Gastrocnemius medialis (tissue), 4 donors: ENCODE data around the gene SYDE2. TPM values are rescaled to one million over a fixed set of nuclear protein-coding genes. Genes with fewer than 3 reads are reported as not detected.

Experiments
- ATAC-seq, 2 donors: fragments of 150-250 bp; one replicate each; pipeline ENCODE4 v1.9.1; 2016
- DNase-seq, 2 donors: peaks; one replicate each; pipeline ENCODE4 v3.0.0-alpha.2; 2019
- H3K27ac ChIP-seq, 4 donors: fragments of 200-600 bp; sonication (generic); 1 replicate in 1 of 4; 2 replicates in 3 of 4; pipeline ENCODE4 v1.5.1; 2016 to 2018; ENCODE audit warnings: mild to moderate bottlenecking in 2 of 4, moderate library complexity in 1 of 4
- H3K27me3 ChIP-seq, 3 donors: fragments of 200-600 bp; sonication (generic) in 2 of 3; 1 replicate in 1 of 3; 2 replicates in 2 of 3; pipeline versions ENCODE4 v1.5.1 to v1.6.0; 2016 to 2019; ENCODE audit warnings: mild to moderate bottlenecking in 1 of 3, moderate library complexity in 1 of 3
- H3K36me3 ChIP-seq, 2 donors: fragments of 200-600 bp; sonication (generic) in 1 of 2; one replicate each; pipeline ENCODE4 v1.5.1; 2017 to 2018
- H3K4me1 ChIP-seq, 2 donors: fragments of 200-600 bp; sonication (generic) in 1 of 2; one replicate each; pipeline ENCODE4 v1.5.1; 2016 to 2017; ENCODE audit warnings: mild to moderate bottlenecking in 2 of 2
- H3K4me3 ChIP-seq, 4 donors: fragments of 200-600 bp; sonication (generic) in 3 of 4; 1 replicate in 1 of 4; 2 replicates in 3 of 4; pipeline ENCODE4 v1.5.1; 2016 to 2019; ENCODE audit warnings: mild to moderate bottlenecking in 2 of 4
- H3K9me3 ChIP-seq, 3 donors: fragments of 200-600 bp; sonication (generic) in 2 of 3; 1 replicate in 1 of 3; 2 replicates in 2 of 3; pipeline ENCODE4 v1.5.1; 2016 to 2019
- POLR2A ChIP-seq, 2 donors: fragments of 450-650 bp; IDR thresholded peaks; one replicate each; pipeline ENCODE4 v1.6.1; 2017; ENCODE audit warnings: antibody characterized with exemption in 2 of 2, mild to moderate bottlenecking in 2 of 2, moderate library complexity in 2 of 2
- in situ Hi-C, 4 donors: fragments of 200-750 bp; cut with MboI; loops; one replicate each; pipeline versions ENCODE4 v1.15.0 to v1.8.0; 2017; ENCODE audit warnings: low sequenced_read_pairs in 4 of 4
- intact Hi-C: fragments of 100-400 bp; cut with DNase I; formaldehyde crosslinking; loops from one replicate; pipeline ENCODE4 v1.15.1; 2023; ENCODE audit warnings: low total_unique reads
- total RNA-seq, 4 donors: library from RNA; depleted of rRNA; stranded (reverse); fragments of >200 nt; gene quantifications; one replicate each; pipeline versions ENCODE4 v1.1.0 to v1.2.3, GENCODE V29; 2016
- TF ChIP-seq, protein P1 (sequence below), 5 experiments: fragments of 450-650 bp in 3 of 5; fragments of 200-600 bp in 2 of 5; sonication (generic) in 2 of 5; IDR thresholded peaks in 4 of 5; conservative IDR thresholded peaks in 1 of 5; 1 replicate in 4 of 5; 2 replicates in 1 of 5; pipeline ENCODE4 v1.5.1; 2016 to 2019; ENCODE audit warnings: antibody characterized with exemption in 5 of 5, mild to moderate bottlenecking in 3 of 5, moderate library complexity in 3 of 5

Gene SYDE2
- total RNA-seq, 4 donors from 2014 or later, result 3.8 to 7.2 (median 4.9) TPM

- intact Hi-C loops, result no loop called here
- H3K27me3 ChIP-seq, result no peaks in the 10 kb centered on the region
- no peaks in the 10 kb centered on the region for H3K4me1 ChIP-seq
- H3K9me3 ChIP-seq, result no peaks in the 10 kb centered on the region
- no peak overlapping the region for H3K4me3 ChIP-seq
- ATAC-seq (no peak), DNase-seq (no peak)
- in situ Hi-C loops, result loop anchor here in 3 of 4 donors (10.0 kb wide), 2 partner anchors 116 to 136 kb away; partner anchors contain the start of gene C1orf52 (in 2 of the 3)
- H3K36me3 ChIP-seq, result no peaks in the 10 kb centered on the region
- TF ChIP-seq, protein P1, sequence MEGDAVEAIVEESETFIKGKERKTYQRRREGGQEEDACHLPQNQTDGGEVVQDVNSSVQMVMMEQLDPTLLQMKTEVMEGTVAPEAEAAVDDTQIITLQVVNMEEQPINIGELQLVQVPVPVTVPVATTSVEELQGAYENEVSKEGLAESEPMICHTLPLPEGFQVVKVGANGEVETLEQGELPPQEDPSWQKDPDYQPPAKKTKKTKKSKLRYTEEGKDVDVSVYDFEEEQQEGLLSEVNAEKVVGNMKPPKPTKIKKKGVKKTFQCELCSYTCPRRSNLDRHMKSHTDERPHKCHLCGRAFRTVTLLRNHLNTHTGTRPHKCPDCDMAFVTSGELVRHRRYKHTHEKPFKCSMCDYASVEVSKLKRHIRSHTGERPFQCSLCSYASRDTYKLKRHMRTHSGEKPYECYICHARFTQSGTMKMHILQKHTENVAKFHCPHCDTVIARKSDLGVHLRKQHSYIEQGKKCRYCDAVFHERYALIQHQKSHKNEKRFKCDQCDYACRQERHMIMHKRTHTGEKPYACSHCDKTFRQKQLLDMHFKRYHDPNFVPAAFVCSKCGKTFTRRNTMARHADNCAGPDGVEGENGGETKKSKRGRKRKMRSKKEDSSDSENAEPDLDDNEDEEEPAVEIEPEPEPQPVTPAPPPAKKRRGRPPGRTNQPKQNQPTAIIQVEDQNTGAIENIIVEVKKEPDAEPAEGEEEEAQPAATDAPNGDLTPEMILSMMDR (IDR thresholded peaks at IDR 0.05 in 4 of 5, conservative IDR thresholded peaks at IDR 0.05 in 1 of 5), result no peak
- TF ChIP-seq POLR2A (IDR thresholded peaks at IDR 0.05), result no peak
- no peak overlapping the region for H3K27ac ChIP-seq
Observed at GRCh38 chr1:85118751-85119150, 82.1 kb downstream of the SYDE2 start.

DNA sequence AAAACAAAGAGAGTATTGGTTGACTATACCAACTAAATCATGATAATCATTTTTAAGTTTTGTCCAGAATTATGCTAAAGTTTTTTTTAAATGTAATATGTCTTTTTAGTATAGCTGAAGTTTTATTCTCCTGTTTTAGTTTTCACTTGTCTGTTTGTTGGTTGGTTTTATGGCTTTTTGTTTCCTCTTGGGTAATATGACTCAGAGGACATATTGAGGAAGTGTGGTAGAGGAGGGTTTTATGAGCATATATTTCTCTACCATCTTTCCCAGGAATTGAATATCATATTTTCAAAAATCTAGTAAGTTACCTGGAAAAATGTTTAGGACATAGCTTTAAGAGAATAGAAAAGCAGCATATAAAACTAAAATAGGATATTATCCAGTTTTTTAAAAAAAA, 84.0 kb downstream of the SYDE2 start:
- in situ Hi-C loops, result loop anchor here in 3 of 4 donors (10.0 kb wide), 2 partner anchors 118 to 138 kb away; partner anchors contain the start of gene C1orf52 (in 2 of the 3)
- ATAC-seq, result no peak
- intact Hi-C loops, result no loop called here

DNA sequence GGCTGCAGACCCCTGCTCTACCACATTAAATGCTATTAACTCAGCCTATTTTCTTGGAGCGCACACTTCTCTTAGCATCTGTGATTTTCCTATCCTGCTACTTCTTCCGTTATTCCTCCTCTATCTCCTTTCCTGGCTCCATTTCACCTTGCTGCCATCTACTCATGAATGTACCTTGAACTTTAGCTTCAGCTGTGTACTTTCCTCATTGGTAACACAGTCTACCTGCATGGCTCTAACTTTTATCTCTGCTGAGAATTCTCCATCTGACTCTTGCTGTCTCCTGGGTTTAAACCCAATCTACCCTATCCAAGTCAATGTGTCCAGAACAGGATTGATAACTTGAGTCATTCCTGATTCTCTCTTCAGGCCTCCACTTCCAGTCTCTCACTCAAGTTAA, 84.9 kb downstream of the SYDE2 start:
- intact Hi-C loops, result no loop called here
- H3K27ac ChIP-seq, result no peak overlapping the region
- H3K4me1 ChIP-seq, result no peaks in the 10 kb centered on the region
- TF ChIP-seq POLR2A (IDR thresholded peaks at IDR 0.05), result no peak
- TF ChIP-seq, protein P1 (IDR thresholded peaks at IDR 0.05 in 4 of 5, conservative IDR thresholded peaks at IDR 0.05 in 1 of 5), result no peak
- H3K4me3 ChIP-seq, result no peak overlapping the region
- DNase-seq, result no peak
- H3K36me3 ChIP-seq, result no peaks in the 10 kb centered on the region
- H3K9me3 ChIP-seq, result no peaks in the 10 kb centered on the region
- no peak for ATAC-seq
- in situ Hi-C loops, result loop anchor here in 3 of 4 donors (10.0 kb wide), 2 partner anchors 119 to 139 kb away; partner anchors contain the start of gene C1orf52 (in 2 of the 3)
- no peaks in the 10 kb centered on the region for H3K27me3 ChIP-seq

More for the DNA sequence above, 84.0 kb downstream of the SYDE2 start:
- no peak for DNase-seq
- H3K4me1 ChIP-seq, result no peaks in the 10 kb centered on the region
- H3K27ac ChIP-seq, result no peak overlapping the region
- no peak for TF ChIP-seq POLR2A (IDR thresholded peaks at IDR 0.05)
- TF ChIP-seq, protein P1 (IDR thresholded peaks at IDR 0.05 in 4 of 5, conservative IDR thresholded peaks at IDR 0.05 in 1 of 5), result no peak
- H3K4me3 ChIP-seq, result no peak overlapping the region
- no peaks in the 10 kb centered on the region for H3K9me3 ChIP-seq
- no peaks in the 10 kb centered on the region for H3K27me3 ChIP-seq
- H3K36me3 ChIP-seq, result no peaks in the 10 kb centered on the region

DNA sequence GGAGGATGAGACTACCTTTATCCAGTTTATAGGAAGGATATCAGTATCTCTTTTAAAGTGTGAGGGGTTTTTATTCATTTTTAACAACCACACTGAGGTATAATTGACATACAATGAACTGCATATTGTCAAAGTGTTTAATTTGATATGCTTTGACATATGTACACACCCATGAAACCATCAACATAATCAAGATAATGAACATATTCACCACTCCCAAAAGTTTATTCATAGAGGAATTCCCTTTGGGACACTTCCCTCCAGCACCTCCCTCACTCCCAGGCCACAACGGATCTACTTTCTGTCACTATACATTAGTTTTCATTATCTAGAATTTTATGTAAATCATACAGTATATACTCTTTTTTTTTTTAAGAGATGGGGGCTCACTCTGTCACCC, 89.1 kb downstream of the SYDE2 start:
- TF ChIP-seq, protein P1 (IDR thresholded peaks at IDR 0.05 in 4 of 5, conservative IDR thresholded peaks at IDR 0.05 in 1 of 5), result no peak
- TF ChIP-seq POLR2A (IDR thresholded peaks at IDR 0.05), result no peak
- H3K27ac ChIP-seq, result no peak overlapping the region
- ATAC-seq, result no peak
- H3K27me3 ChIP-seq, result no peaks in the 10 kb centered on the region
- no peaks in the 10 kb centered on the region for H3K4me1 ChIP-seq
- no peak for DNase-seq
- H3K9me3 ChIP-seq, result no peaks in the 10 kb centered on the region
- intact Hi-C loops, result no loop called here
- in situ Hi-C loops, result loop anchor here in 3 of 4 donors (10.0 kb wide), 2 partner anchors 123 to 143 kb away; partner anchors contain the start of gene C1orf52 (in 2 of the 3)
- no peaks in the 10 kb centered on the region for H3K36me3 ChIP-seq
- no peak overlapping the region for H3K4me3 ChIP-seq

DNA sequence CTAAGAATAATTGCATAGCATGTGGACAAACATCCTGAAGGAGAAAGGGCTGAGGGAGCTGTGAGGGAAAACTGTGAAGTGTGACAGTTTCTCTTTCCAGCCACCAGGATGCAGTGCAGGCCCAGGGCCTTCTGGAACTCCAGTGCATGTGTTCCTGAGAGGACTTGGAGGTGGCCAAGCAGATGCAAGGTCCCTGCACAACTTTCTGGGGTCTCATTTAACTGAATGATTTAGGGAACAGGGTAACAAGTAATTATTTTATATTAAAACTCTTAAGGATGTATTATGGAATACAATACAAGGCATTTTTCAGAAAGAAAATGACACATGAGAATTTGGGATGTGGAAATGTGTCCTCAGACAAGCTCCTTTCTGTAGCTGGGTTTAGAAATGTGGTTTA, 91.3 kb downstream of the SYDE2 start:
- ATAC-seq (peak in 1 of 2 donors; percentile 79), DNase-seq (peak; percentile 8 to 19)
- in situ Hi-C loops (no loop called here), intact Hi-C loops (loop anchor here (1.0 kb wide), 3 partner anchors 131 to 150 kb away; partner anchors contain the start of gene C1orf52)
- Histone ChIP-seq H3K36me3 (no peaks in the 10 kb centered on the region), H3K4me3 (no peak overlapping the region), H3K27ac (no peak overlapping the region), H3K27me3 (no peaks in the 10 kb centered on the region), H3K9me3 (no peaks in the 10 kb centered on the region), H3K4me1 (no peaks in the 10 kb centered on the region)
- no peak for TF ChIP-seq POLR2A (IDR thresholded peaks at IDR 0.05)
- TF ChIP-seq, protein P1 (IDR thresholded peaks at IDR 0.05 in 4 of 5, conservative IDR thresholded peaks at IDR 0.05 in 1 of 5), result peak; percentile 30 to 70 (median 53)
